Neural cell (in vitro differentiated cells): ENCODE results near the gene AMOTL2.

Experiments used
- CTCF ChIP-seq: fragments of 450-650 bp; IDR thresholded peaks from 2 replicates; pipeline ENCODE4 v1.5.1; 2014; ENCODE audit warnings: antibody characterized with exemption, mild to moderate bottlenecking, moderate library complexity; ENCODE audit not compliant: poor library complexity, severe bottlenecking
- EP300 ChIP-seq: fragments of 450-650 bp; conservative IDR thresholded peaks from 2 replicates; pipeline ENCODE4 v1.6.1; 2014; ENCODE audit warnings: antibody characterized with exemption, mild to moderate bottlenecking, moderate library complexity; ENCODE audit not compliant: poor library complexity, severe bottlenecking
- POLR2AphosphoS5 ChIP-seq: IDR thresholded peaks from 2 replicates; pipeline ENCODE4 v1.6.1; 2012

GRCh38 chr3:134360046-134360445 lies 14.2 kb downstream of the AMOTL2 start:
- no peak for TF ChIP-seq CTCF
- TF ChIP-seq POLR2AphosphoS5, result no peak
- no peak for TF ChIP-seq EP300
